AG04450 (cell line): ENCODE measurements around the gene MSMP. TPM values are rescaled to one million over a fixed set of nuclear protein-coding genes. Genes with fewer than 3 reads are reported as not detected.

Experiments
- CTCF ChIA-PET: fragments of 300-600, 350-600 bp; formaldehyde crosslinking; extraction: SDS; loops from one replicate; lab custom pipeline; 2022; ENCODE audit warnings: antibody characterized with exemption, inconsistent platforms; lab: Charles Lee
- POLR2A ChIA-PET: fragments of 350-600 bp; formaldehyde crosslinking; extraction: SDS; loops from one replicate; lab custom pipeline; 2021; ENCODE audit warnings: antibody characterized with exemption, inconsistent platforms; lab: Yijun Ruan, JAX
- DNase-seq: peaks from one replicate; pipeline ENCODE4 v3.0.0-alpha.2; 2011; ENCODE audit warnings: low read depth, low spot score
- H3K27ac ChIP-seq: one replicate; pipeline ENCODE4 v1.5.1; 2012; ENCODE audit warnings: low read depth, low read length, control low read depth
- H3K27me3 ChIP-seq: one replicate; pipeline ENCODE4 v1.6.0; 2012; ENCODE audit warnings: low read length; ENCODE audit not compliant: control insufficient read depth, insufficient read depth
- H3K4me3 ChIP-seq: 2 replicates; pipeline ENCODE4 v1.5.1; 2011; ENCODE audit warnings: mild to moderate bottlenecking, low read depth, low read length, control low read depth
- H3K9me3 ChIP-seq: 2 replicates; pipeline ENCODE4 v1.5.1; 2012; ENCODE audit warnings: low read length; ENCODE audit not compliant: control insufficient read depth, insufficient read depth
- polyA plus RNA-seq: library from polyadenylated mRNA; depleted of rRNA; stranded (reverse); fragments of >200 nt; gene quantifications from 2 replicates; pipeline ENCODE4 v1.2.3, GENCODE V29; 2011
- TF ChIP-seq, protein P1 (sequence below): IDR thresholded peaks from 2 replicates; pipeline ENCODE4 v1.5.1; 2011; ENCODE audit warnings: low read depth, low read length, control low read depth, inconsistent platforms

MSMP gene
- polyA plus RNA-seq, 1 experiment, result not detected

DNA sequence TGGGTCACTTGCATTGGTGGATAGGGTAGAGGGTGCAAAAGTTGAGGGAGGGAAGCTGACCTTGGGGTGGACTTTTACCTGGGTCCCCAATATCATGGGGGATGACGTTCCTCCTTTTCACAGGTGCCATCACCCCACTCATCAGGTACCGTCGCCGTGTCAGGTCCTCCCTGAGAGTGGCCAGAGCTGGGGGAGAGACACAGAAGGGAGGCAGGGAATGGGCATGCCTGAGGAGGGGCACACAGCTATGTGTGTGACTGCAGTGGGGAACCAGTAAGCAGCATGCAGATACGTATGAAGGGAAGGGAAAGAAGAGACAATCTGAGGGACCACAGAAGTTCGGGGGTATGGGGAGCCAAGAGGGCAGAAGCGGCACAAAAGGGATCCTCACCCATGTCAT is 15.2 kb downstream of the MSMP start:
- ChIA-PET POLR2A (interaction anchor here (0.7 to 1.1 kb wide), 2 partner anchors 10 to 11 kb away, joined by 3 to 5 read pairs; partner anchors contain the start of genes GBA2 and RGP1), CTCF (interaction anchor here (0.6 to 1.1 kb wide), 3 partner anchors 9 to 561 kb away, joined by 3 to 4 read pairs (median 4); no protein-coding TSS in a partner anchor)
- no peak overlapping the region for H3K4me3 ChIP-seq
- TF ChIP-seq, protein P1, sequence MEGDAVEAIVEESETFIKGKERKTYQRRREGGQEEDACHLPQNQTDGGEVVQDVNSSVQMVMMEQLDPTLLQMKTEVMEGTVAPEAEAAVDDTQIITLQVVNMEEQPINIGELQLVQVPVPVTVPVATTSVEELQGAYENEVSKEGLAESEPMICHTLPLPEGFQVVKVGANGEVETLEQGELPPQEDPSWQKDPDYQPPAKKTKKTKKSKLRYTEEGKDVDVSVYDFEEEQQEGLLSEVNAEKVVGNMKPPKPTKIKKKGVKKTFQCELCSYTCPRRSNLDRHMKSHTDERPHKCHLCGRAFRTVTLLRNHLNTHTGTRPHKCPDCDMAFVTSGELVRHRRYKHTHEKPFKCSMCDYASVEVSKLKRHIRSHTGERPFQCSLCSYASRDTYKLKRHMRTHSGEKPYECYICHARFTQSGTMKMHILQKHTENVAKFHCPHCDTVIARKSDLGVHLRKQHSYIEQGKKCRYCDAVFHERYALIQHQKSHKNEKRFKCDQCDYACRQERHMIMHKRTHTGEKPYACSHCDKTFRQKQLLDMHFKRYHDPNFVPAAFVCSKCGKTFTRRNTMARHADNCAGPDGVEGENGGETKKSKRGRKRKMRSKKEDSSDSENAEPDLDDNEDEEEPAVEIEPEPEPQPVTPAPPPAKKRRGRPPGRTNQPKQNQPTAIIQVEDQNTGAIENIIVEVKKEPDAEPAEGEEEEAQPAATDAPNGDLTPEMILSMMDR, result no peak
- no peak for DNase-seq
- no peaks in the 10 kb centered on the region for H3K27me3 ChIP-seq
- H3K9me3 ChIP-seq, result no peaks in the 10 kb centered on the region
- no peak overlapping the region for H3K27ac ChIP-seq

DNA sequence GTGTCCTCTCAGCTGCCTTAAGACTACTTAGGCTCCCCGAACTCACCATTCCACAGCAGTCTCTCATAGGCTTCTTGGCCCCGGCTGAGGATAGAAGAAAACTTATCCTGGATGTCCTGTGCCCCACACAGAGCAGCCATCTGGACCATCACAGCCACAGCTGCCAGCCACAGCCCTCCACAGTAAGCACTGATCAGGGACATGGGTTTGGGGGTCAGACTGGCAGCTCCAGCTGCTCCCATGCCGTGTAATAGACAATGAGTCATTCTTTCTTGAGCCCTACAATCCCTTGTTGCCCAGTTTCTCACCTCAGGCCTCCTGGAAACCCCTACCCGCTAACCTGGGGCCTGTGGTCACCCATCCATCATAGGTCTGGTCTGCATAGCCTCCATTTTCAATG is 15.9 kb downstream of the MSMP start:
- TF ChIP-seq, protein P1, result no peak
- POLR2A ChIA-PET, result no interaction called here

GRCh38 chr9:35737143-35737542 is 16.9 kb downstream of the MSMP start:
- CTCF ChIA-PET, result no interaction called here
- POLR2A ChIA-PET, result no interaction called here

More for the DNA sequence above, 15.9 kb downstream of the MSMP start:
- H3K4me3 ChIP-seq, result no peak overlapping the region
- no peak overlapping the region for H3K27ac ChIP-seq
- H3K27me3 ChIP-seq, result no peaks in the 10 kb centered on the region
- H3K9me3 ChIP-seq, result no peaks in the 10 kb centered on the region
- no peak for DNase-seq
- CTCF ChIA-PET, result no interaction called here

DNA sequence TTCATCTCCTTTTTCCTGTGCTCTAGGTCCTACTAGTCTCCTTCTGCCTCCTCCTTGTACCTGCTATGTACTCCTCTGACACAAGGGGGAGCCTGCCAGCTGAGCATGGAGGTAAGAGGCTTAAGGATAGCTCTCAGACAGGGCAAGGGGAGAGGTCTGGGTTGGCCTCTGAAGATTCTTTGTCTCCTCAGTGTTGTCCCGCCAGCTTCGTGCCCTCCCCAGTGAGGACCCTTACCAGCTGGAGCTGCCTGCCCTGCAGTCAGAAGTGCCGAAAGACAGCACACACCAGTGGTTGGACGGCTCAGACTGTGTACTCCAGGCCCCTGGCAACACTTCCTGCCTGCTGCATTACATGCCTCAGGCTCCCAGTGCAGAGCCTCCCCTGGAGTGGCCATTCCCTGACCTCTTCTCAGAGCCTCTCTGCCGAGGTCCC is 17.9 kb downstream of the MSMP start:
- Histone ChIP-seq H3K4me3 (no peak overlapping the region), H3K27me3 (no peaks in the 10 kb centered on the region), H3K9me3 (no peaks in the 10 kb centered on the region; the same call in 1 of the 2 replicates), H3K27ac (peak overlapping the region; percentile 31)
- TF ChIP-seq, protein P1, result peak; percentile 96
- ChIA-PET POLR2A (interaction anchor here (1.1 kb wide), 1 partner anchor 9 kb away, joined by 3 read pairs; no protein-coding TSS in a partner anchor), CTCF (interaction anchor here (0.8 to 2.9 kb wide), 9 partner anchors 9 to 146 kb away, joined by 3 to 46 read pairs (median 5); partner anchors contain the start of genes ARHGEF39, GBA2 and RGP1)
- DNase-seq, result no peak

More at GRCh38 chr9:35737143-35737542, 16.9 kb downstream of the MSMP start:
- TF ChIP-seq, protein P1, result no peak
- no peak overlapping the region for H3K4me3 ChIP-seq
- no peaks in the 10 kb centered on the region for H3K27me3 ChIP-seq
- no peaks in the 10 kb centered on the region; the same call in 1 of the 2 replicates for H3K9me3 ChIP-seq
- H3K27ac ChIP-seq, result no peak overlapping the region
- no peak for DNase-seq

- TF ChIP-seq, protein P1, result no peak
- Histone ChIP-seq H3K27ac (no peak overlapping the region), H3K9me3 (no peaks in the 10 kb centered on the region; the same call in 1 of the 2 replicates), H3K4me3 (peak overlapping the region; percentile 98), H3K27me3 (no peaks in the 10 kb centered on the region)
- POLR2A ChIA-PET, result no interaction called here
- CTCF ChIA-PET, result interaction anchor here (0.6 to 2.9 kb wide), 5 partner anchors 13 to 148 kb away, joined by 3 to 46 read pairs (median 3); partner anchors contain the start of genes ARHGEF39, CCDC107, GBA2 and RGP1
- no peak for DNase-seq
Measured at GRCh38 chr9:35734096-35734495, 20.0 kb downstream of the MSMP start.
